ENCODE results near the gene KLHDC8A.

The KLHDC8A gene

GRCh38 chr1:205332015-205332791 is 24.5 kb downstream of the KLHDC8A start:
- no peaks in the 10 kb centered on the region; the same call in 1 of the 2 replicates for H3K27me3 ChIP-seq (replicated peaks; ENCODE audit: control insufficient read depth, insufficient read depth, low read length)
- TF ChIP-seq, protein P1, sequence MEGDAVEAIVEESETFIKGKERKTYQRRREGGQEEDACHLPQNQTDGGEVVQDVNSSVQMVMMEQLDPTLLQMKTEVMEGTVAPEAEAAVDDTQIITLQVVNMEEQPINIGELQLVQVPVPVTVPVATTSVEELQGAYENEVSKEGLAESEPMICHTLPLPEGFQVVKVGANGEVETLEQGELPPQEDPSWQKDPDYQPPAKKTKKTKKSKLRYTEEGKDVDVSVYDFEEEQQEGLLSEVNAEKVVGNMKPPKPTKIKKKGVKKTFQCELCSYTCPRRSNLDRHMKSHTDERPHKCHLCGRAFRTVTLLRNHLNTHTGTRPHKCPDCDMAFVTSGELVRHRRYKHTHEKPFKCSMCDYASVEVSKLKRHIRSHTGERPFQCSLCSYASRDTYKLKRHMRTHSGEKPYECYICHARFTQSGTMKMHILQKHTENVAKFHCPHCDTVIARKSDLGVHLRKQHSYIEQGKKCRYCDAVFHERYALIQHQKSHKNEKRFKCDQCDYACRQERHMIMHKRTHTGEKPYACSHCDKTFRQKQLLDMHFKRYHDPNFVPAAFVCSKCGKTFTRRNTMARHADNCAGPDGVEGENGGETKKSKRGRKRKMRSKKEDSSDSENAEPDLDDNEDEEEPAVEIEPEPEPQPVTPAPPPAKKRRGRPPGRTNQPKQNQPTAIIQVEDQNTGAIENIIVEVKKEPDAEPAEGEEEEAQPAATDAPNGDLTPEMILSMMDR (IDR thresholded peaks at IDR 0.05; ENCODE audit: insufficient read depth, low read length, poor library complexity, severe bottlenecking), result no peak
- no peaks in the 10 kb centered on the region for H3K36me3 ChIP-seq (ENCODE audit: control insufficient read depth, insufficient read depth, low read length)
- H3K4me3 ChIP-seq (replicated peaks; ENCODE audit: low read depth, low read length), result no peak overlapping the region
- DNase-seq (ENCODE audit: extremely low read depth, insufficient read length), result no peak

- no peak for DNase-seq (ENCODE audit: extremely low read depth, insufficient read length)
- Histone ChIP-seq H3K36me3 (ENCODE audit: control insufficient read depth, insufficient read depth, low read length) (no peaks in the 10 kb centered on the region), H3K4me3 (replicated peaks; ENCODE audit: low read depth, low read length) (no peak overlapping the region), H3K27me3 (replicated peaks; ENCODE audit: control insufficient read depth, insufficient read depth, low read length) (peaks cover 2% of the 10 kb centered on the region)
- TF ChIP-seq, protein P1 (IDR thresholded peaks at IDR 0.05; ENCODE audit: insufficient read depth, low read length, poor library complexity, severe bottlenecking), result no peak
Measured at GRCh38 chr1:205330150-205330549, 26.6 kb downstream of the KLHDC8A start.

GRCh38 chr1:205329719-205330118 is 27.0 kb downstream of the KLHDC8A start:
- H3K27me3 ChIP-seq (replicated peaks; ENCODE audit: control insufficient read depth, insufficient read depth, low read length), result peaks cover 2% of the 10 kb centered on the region; the same call in 1 of the 2 replicates
- TF ChIP-seq, protein P1 (IDR thresholded peaks at IDR 0.05; ENCODE audit: insufficient read depth, low read length, poor library complexity, severe bottlenecking), result no peak

DNA sequence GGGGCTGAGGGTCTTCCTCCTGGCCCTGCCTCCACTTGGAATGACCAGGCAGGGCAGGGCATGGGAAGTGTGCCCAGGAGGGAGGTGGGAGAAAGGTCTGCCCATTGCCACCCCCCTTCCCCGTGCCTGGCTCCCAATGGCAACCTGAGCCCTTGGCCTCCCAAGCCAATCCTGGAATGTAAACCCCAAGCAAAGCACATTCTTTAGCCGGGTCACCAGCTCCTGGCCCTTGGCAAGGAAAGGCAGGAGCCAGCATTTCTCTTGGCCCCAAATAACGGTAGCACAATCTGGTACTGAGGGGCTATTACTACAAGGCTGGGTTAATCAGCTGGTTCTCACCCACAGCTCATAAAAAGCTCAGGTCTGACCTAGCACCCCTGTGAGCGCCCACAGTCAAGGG is 28.2 kb downstream of the KLHDC8A start:
- DNase-seq (ENCODE audit: extremely low read depth, insufficient read length), result no peak
- peaks cover 2% of the 10 kb centered on the region; the same call in 1 of the 2 replicates for H3K27me3 ChIP-seq (replicated peaks; ENCODE audit: control insufficient read depth, insufficient read depth, low read length)
- no peak overlapping the region for H3K4me3 ChIP-seq (replicated peaks; ENCODE audit: low read depth, low read length)
- TF ChIP-seq, protein P1 (IDR thresholded peaks at IDR 0.05; ENCODE audit: insufficient read depth, low read length, poor library complexity, severe bottlenecking), result no peak
- no peaks in the 10 kb centered on the region for H3K36me3 ChIP-seq (ENCODE audit: control insufficient read depth, insufficient read depth, low read length)

More at GRCh38 chr1:205329719-205330118, 27.0 kb downstream of the KLHDC8A start:
- no peak for DNase-seq (ENCODE audit: extremely low read depth, insufficient read length)
- Histone ChIP-seq H3K36me3 (ENCODE audit: control insufficient read depth, insufficient read depth, low read length) (no peaks in the 10 kb centered on the region), H3K4me3 (replicated peaks; ENCODE audit: low read depth, low read length) (no peak overlapping the region)

DNA sequence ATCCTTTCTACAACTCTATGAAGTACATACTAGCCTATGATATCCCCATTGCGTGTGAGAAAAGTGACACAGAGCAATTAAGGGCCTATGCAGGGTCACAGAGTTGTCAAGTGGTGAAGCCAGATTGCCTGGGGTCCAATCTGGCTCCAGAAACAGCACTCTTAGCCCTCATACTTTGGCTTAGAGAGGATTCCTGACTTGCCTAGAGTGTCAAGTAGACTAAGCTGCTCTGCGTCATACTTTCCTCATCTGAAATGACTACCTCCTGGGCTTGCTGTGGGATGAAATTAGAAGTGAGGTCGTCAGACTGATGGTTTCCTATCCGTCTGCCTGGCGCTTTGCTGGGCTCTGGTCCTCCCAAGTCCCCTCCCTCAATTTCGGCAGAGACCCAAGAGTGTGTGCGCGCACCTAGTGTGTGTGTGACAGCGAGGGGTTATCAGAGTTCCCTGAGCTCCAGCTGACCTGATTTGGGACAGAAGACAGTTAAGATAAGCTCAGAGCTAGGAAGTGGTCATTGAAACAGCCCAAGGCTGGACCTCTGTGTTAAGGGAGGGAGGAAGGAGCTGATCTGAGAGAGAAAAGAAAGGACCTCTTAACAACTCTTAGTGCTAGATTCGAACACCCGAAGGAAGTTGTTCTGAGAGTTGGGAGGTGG is 29.8 kb downstream of the KLHDC8A start:
- TF ChIP-seq, protein P1 (IDR thresholded peaks at IDR 0.05; ENCODE audit: insufficient read depth, low read length, poor library complexity, severe bottlenecking), result no peak
- Histone ChIP-seq H3K27me3 (replicated peaks; ENCODE audit: control insufficient read depth, insufficient read depth, low read length) (peaks cover 4% of the 10 kb centered on the region; the same call in 1 of the 2 replicates), H3K36me3 (ENCODE audit: control insufficient read depth, insufficient read depth, low read length) (no peaks in the 10 kb centered on the region), H3K4me3 (replicated peaks; ENCODE audit: low read depth, low read length) (no peak overlapping the region)
- DNase-seq (ENCODE audit: extremely low read depth, insufficient read length), result no peak
